ENCODE measurements around the gene SP2.
"Not testable (repeated sequence)": the region's sequence is repeated elsewhere in the genome, so short reads cannot be mapped to it uniquely, and the experiment has no call there.

The SP2 gene

GRCh38 chr17:47894498-47895346 lies 1.3 kb upstream of the SP2 start:
- DNase-seq = no peak

- DNase-seq = no peak
These were observed 635 bp upstream of the SP2 start for GRCh38 chr17:47895347-47895855.

GRCh38 chr17:47896672-47897490 lies 845 bp downstream of the SP2 start:
- peak; percentile 17 for DNase-seq

- DNase-seq = no peak
These were observed 1.5 kb downstream of the SP2 start for GRCh38 chr17:47897561-47897960.

- no peak for DNase-seq
These were observed 2.2 kb downstream of the SP2 start for GRCh38 chr17:47898241-47898640.

GRCh38 chr17:47899643-47900042 lies 3.6 kb downstream of the SP2 start:
- DNase-seq = no peak

- no peak for DNase-seq
These were observed 5.4 kb downstream of the SP2 start for GRCh38 chr17:47901423-47901822.

GRCh38 chr17:47902039-47902744 lies 6.2 kb downstream of the SP2 start:
- no peak for DNase-seq

- DNase-seq = no peak
These were observed 9.2 kb downstream of the SP2 start for GRCh38 chr17:47905221-47905733.

- DNase-seq = no peak
These were observed 10.4 kb downstream of the SP2 start for GRCh38 chr17:47906443-47906842.

DNA sequence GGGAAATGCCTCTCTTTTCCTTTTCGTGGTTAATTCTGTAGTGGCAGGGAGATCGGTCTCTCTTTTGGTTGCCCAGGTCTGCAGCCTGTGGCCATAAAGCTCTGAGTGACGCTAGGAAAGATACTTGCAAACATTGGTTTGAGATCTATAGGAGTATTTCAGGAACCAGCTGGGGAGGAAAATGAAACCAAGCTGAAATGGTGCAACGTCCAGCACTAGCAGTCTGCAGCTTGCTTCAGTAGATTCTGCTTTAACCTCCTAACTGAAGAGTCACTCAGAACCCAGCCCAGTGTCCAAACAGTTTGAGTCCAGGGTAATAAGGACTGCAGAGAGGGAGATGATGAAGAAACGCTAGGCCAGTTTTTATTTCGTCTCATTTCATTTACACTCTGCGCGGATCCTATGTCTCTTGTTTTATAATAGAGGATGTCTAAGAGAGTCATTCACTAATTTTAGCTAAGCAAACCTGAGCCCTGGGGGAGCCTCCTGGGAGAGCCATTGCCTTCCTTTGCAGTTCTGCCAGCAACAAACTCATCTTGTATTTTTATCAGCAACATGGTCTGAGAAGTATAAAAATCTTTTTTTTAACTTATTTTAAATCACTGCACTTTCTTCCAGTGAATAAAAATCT lies 12.0 kb downstream of the SP2 start:
- no peak for DNase-seq

- no peak for DNase-seq
These were observed 17.0 kb downstream of the SP2 start for GRCh38 chr17:47913050-47913449.

GRCh38 chr17:47914306-47914948 lies 18.4 kb downstream of the SP2 start:
- DNase-seq = no peak

GRCh38 chr17:47915776-47916398 lies 19.9 kb downstream of the SP2 start:
- no peak for DNase-seq

DNA sequence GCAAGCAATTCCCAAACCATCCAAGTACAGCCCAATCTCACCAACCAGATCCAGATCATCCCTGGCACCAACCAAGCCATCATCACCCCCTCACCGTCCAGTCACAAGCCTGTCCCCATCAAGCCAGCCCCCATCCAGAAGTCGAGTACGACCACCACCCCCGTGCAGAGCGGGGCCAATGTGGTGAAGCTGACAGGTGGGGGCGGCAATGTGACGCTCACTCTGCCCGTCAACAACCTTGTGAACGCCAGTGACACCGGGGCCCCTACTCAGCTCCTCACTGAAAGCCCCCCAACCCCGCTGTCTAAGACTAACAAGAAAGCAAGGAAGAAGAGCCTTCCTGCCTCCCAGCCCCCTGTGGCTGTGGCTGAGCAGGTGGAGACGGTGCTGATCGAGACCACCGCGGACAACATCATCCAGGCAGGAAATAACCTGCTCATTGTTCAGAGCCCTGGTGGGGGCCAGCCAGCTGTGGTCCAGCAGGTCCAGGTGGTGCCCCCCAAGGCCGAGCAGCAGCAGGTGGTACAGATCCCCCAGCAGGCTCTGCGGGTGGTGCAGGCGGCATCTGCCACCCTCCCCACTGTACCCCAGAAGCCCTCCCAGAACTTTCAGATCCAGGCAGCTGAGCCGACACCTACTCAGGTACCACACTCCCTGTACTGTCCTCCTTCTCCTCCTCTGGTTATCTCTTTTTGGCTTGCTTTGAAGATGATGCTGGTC lies 20.6 kb downstream of the SP2 start:
- no peak for DNase-seq

DNA sequence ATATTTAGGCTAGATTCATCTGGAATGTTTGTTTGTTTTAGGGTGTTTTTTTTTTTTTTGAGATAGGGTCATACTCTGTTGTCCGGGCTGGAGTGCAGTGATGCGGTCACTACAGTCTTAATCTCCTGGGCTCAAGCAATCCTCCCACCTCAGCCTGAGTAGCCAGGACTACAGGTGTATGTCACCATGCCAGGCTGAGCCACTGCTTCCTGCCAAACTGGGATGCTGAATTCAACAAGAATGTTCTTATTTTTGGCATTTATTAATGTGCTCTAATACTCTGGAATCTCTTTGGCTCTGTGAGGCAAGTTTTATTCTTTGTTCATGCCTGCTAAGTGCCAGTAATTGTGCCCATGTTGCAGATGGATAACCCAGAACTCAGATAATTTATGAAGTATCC lies 21.5 kb downstream of the SP2 start:
- no peak for DNase-seq

GRCh38 chr17:47918006-47918405 lies 22.0 kb downstream of the SP2 start:
- no peak for DNase-seq

- DNase-seq = no peak
These were observed 23.0 kb downstream of the SP2 start for GRCh38 chr17:47918991-47919390.

DNA sequence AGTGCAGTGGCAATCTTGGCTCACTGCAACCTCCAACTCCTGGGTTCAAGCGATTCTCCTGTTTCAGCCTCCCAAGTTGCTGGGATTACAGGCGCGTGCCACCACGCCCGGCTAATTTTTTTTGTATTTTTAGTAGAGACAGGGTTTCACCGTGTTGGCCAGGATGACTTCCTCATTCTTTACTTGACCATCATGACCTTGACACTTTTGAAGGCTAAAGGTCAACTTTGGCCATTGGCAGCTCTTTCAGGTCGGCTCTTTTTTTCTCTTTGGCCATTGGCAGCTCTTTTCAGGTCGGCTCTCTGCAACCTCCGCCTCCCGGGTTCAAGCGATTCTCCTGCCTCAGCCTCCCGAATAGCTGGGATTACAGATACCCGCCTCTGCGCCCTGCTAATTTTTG lies 23.9 kb downstream of the SP2 start:
- DNase-seq = not testable (repeated sequence)

DNA sequence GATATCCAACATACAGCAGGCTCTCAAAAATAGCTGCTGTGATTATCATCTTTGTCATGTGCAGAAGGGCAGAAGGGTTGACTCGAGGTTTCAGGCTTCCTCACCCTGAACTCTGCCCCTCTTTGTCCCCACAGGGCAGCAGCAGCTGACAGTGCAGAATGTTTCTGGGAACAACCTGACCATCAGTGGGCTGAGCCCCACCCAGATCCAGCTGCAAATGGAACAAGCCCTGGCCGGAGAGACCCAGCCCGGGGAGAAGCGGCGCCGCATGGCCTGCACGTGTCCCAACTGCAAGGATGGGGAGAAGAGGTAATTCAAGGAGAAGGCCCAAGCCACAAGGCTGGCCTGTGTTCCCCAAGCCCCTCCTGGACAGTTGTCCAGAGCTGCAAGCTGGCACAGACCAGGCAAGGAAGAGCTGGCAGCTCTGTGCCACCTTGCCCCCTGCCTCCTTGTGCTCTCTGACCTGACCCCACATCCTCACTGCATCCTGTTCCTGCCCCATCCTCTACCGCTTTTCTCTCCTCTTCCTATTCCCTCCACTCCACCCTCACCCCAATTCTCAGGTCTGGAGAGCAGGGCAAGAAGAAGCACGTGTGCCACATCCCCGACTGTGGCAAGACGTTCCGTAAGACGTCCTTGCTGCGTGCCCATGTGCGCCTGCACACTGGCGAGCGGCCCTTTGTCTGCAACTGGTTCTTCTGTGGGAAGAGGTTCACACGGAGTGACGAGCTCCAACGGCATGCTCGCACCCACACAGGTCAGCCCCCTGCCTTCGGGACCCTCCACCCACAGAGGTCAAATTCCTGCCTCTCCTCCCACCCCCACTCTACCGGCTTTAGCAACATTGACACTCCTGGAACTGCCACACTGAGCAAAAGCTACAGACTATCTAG lies 29.0 kb downstream of the SP2 start:
- no peak for DNase-seq
